H1 (cell line): ENCODE results near the gene FAM83G. TPM values are rescaled to one million over a fixed set of nuclear protein-coding genes. Genes with fewer than 3 reads are reported as not detected.

ENCODE experiments used
- CTCF ChIA-PET: fragments of 300-600 bp; sonication (Branson Sonifier 250); formaldehyde crosslinking; loops from one replicate; lab custom pipeline; 2021; ENCODE audit not compliant: partially characterized antibody; lab: Charles Lee
- POLR2A ChIA-PET: fragments of 300-600 bp; sonication (Branson Sonifier 250); formaldehyde crosslinking; loops from one replicate; lab custom pipeline; 2021; ENCODE audit warnings: inconsistent platforms; ENCODE audit not compliant: partially characterized antibody; lab: Charles Lee
- DNase-seq, 2 experiments: peaks; one replicate each; pipeline versions ENCODE4 v3.0.0 to v3.0.0-alpha.2; 2010 to 2022; ENCODE audit warnings: low spot score in 2 of 2, low read depth in 1 of 2, mixed read lengths in 1 of 2
- FAIRE-seq: peaks from 2 replicates; lab custom pipeline; 2011; peaks lifted over from hg19 to GRCh38; lab: Jason Lieb, UNC
- H2AFZ ChIP-seq: 2 replicates; pipeline ENCODE4 v1.8.1; 2012; ENCODE audit warnings: low read length, inconsistent platforms
- H2AK5ac ChIP-seq: 2 replicates; pipeline ENCODE4 v1.6.1; 2013; ENCODE audit warnings: low read depth, low read length
- H2BK120ac ChIP-seq: replicated peaks from 2 replicates; pipeline ENCODE3; 2013; ENCODE audit warnings: low read depth, low read length, inconsistent platforms
- H2BK12ac ChIP-seq: 2 replicates; pipeline ENCODE4 v1.6.1; 2013; ENCODE audit warnings: low read depth, low read length
- H2BK15ac ChIP-seq: 2 replicates; pipeline ENCODE4 v1.6.1; 2013; ENCODE audit warnings: low read length
- H2BK20ac ChIP-seq: 2 replicates; pipeline ENCODE4 v1.6.1; 2013; ENCODE audit warnings: low read length
- H2BK5ac ChIP-seq: 2 replicates; pipeline ENCODE4 v1.6.1; 2013; ENCODE audit warnings: low read depth, low read length
- H3K14ac ChIP-seq: 2 replicates; pipeline ENCODE4 v1.6.1; 2013; ENCODE audit warnings: inconsistent platforms; ENCODE audit not compliant: insufficient read length
- H3K18ac ChIP-seq: 2 replicates; pipeline ENCODE4 v1.6.1; 2013; ENCODE audit warnings: low read length; ENCODE audit errors: extremely low read depth
- H3K23ac ChIP-seq: 2 replicates; pipeline ENCODE4 v1.6.1; 2013; ENCODE audit warnings: inconsistent platforms; ENCODE audit not compliant: insufficient read length
- H3K23me2 ChIP-seq: 2 replicates; pipeline ENCODE4 v1.6.1; 2013; ENCODE audit warnings: low read depth, low read length
- H3K27ac ChIP-seq: 2 replicates; pipeline ENCODE4 v1.6.1; 2011; ENCODE audit warnings: low read depth, low read length, inconsistent platforms
- H3K27me3 ChIP-seq, 4 experiments: replicated peaks in 1 of 4; 1 replicate in 1 of 4; 2 replicates in 3 of 4; pipeline versions ENCODE4 v1.6.1 to v1.8.1; 2011 to 2013; ENCODE audit warnings: low read length in 3 of 4, mild to moderate bottlenecking in 3 of 4, inconsistent platforms in 2 of 4, mixed read lengths in 2 of 4, moderate library complexity in 1 of 4; ENCODE audit not compliant: control insufficient read depth in 3 of 4, insufficient read depth in 3 of 4; ENCODE audit errors: extremely low read depth in 1 of 4
- H3K36me3 ChIP-seq, 4 experiments: 2 replicates each; pipeline versions ENCODE4 v1.6.1 to v1.8.1; 2011 to 2013; ENCODE audit warnings: mild to moderate bottlenecking in 4 of 4, low read length in 3 of 4, moderate library complexity in 2 of 4, control low read depth in 1 of 4, inconsistent platforms in 1 of 4; ENCODE audit not compliant: insufficient read depth in 4 of 4, control insufficient read depth in 2 of 4
- H3K4ac ChIP-seq: replicated peaks from 2 replicates; pipeline ENCODE3; 2013; ENCODE audit warnings: low read length, low read depth, mixed read lengths, inconsistent platforms; ENCODE audit not compliant: insufficient read length
- H3K4me1 ChIP-seq, 4 experiments: replicated peaks in 1 of 4; 1 replicate in 1 of 4; 2 replicates in 3 of 4; pipeline versions ENCODE4 v1.6.1 to v1.8.1; 2011 to 2013; ENCODE audit warnings: low read length in 3 of 4, inconsistent platforms in 2 of 4, mixed read lengths in 1 of 4; ENCODE audit not compliant: insufficient read depth in 4 of 4, control insufficient read depth in 3 of 4
- H3K4me2 ChIP-seq, 2 experiments: 2 replicates each; pipeline versions ENCODE4 v1.6.1 to v1.8.1; 2011 to 2013; ENCODE audit warnings: low read depth in 2 of 2, low read length in 2 of 2, control low read depth in 1 of 2, inconsistent platforms in 1 of 2, mild to moderate bottlenecking in 1 of 2; ENCODE audit not compliant: insufficient read depth in 1 of 2
- H3K4me3 ChIP-seq, 4 experiments: fragments of 200-600, 300-600 bp in 1 of 4; sonication (generic), shearing (Covaris generic), sonication (Bioruptor Twin) in 1 of 4; 2 replicates each; pipeline versions ENCODE4 v1.5.1 to v1.8.1; 2011 to 2016; ENCODE audit warnings: low read length in 4 of 4, low read depth in 3 of 4, control low read depth in 2 of 4, inconsistent platforms in 2 of 4, mild to moderate bottlenecking in 2 of 4, mixed read lengths in 1 of 4, moderate library complexity in 1 of 4; ENCODE audit not compliant: insufficient read depth in 2 of 4; ENCODE audit errors: extremely low read depth in 1 of 4
- H3K56ac ChIP-seq: replicated peaks from 2 replicates; pipeline ENCODE3; 2013; ENCODE audit warnings: low read depth, mild to moderate bottlenecking, mixed read lengths, low read length, inconsistent platforms; ENCODE audit not compliant: insufficient read length
- H3K79me1 ChIP-seq: 2 replicates; pipeline ENCODE4 v1.6.1; 2013; ENCODE audit warnings: low read depth, low read length, control low read depth
- H3K79me2 ChIP-seq, 2 experiments: 2 replicates each; pipeline versions ENCODE4 v1.6.1 to v1.8.1; 2012 to 2013; ENCODE audit warnings: low read length in 2 of 2, mild to moderate bottlenecking in 2 of 2, inconsistent platforms in 1 of 2; ENCODE audit not compliant: insufficient read depth in 2 of 2, control insufficient read depth in 1 of 2
- H3K9ac ChIP-seq, 4 experiments: replicated peaks in 1 of 4; 1 replicate in 1 of 4; 2 replicates in 3 of 4; pipeline versions ENCODE4 v1.6.1 to v1.8.1; 2011 to 2013; ENCODE audit warnings: low read depth in 3 of 4, low read length in 3 of 4, control low read depth in 2 of 4, mild to moderate bottlenecking in 2 of 4, moderate library complexity in 2 of 4, inconsistent platforms in 1 of 4; ENCODE audit errors: extremely low read depth in 1 of 4
- H3K9me3 ChIP-seq, 2 experiments: 2 replicates each; pipeline versions ENCODE4 v1.6.1 to v1.8.1; 2012 to 2013; ENCODE audit warnings: mild to moderate bottlenecking in 2 of 2, moderate library complexity in 2 of 2, control low read depth in 1 of 2, inconsistent platforms in 1 of 2, low read depth in 1 of 2, low read length in 1 of 2, mixed read lengths in 1 of 2; ENCODE audit not compliant: insufficient read depth in 2 of 2
- H4K20me1 ChIP-seq, 2 experiments: replicated peaks in 1 of 2; 2 replicates each; pipeline versions ENCODE3 to v1.8.1; 2011 to 2013; ENCODE audit warnings: inconsistent platforms in 2 of 2, low read length in 2 of 2, mild to moderate bottlenecking in 1 of 2; ENCODE audit not compliant: insufficient read depth in 2 of 2, control insufficient read depth in 1 of 2
- H4K5ac ChIP-seq: 2 replicates; pipeline ENCODE4 v1.6.1; 2013; ENCODE audit warnings: low read length, low read depth, mixed read lengths, inconsistent platforms; ENCODE audit not compliant: insufficient read length
- H4K8ac ChIP-seq: 2 replicates; pipeline ENCODE4 v1.8.0; 2013; ENCODE audit warnings: mild to moderate bottlenecking, moderate library complexity, low read length, inconsistent platforms; ENCODE audit not compliant: insufficient read depth; ENCODE audit errors: extremely low read depth
- H4K91ac ChIP-seq: replicated peaks from 2 replicates; pipeline ENCODE3; 2013; ENCODE audit warnings: low read length, mixed read lengths, inconsistent platforms; ENCODE audit not compliant: insufficient read length
- BACH1 ChIP-seq: IDR thresholded peaks from 2 replicates; pipeline ENCODE4 v1.6.1; 2012; ENCODE audit warnings: low read length, improper control_type of control experiment
- BCL11A ChIP-seq, 2 experiments: IDR thresholded peaks; one replicate each; pipeline ENCODE4 v1.6.1; 2011; ENCODE audit warnings: low read depth in 2 of 2, low read length in 2 of 2, mild to moderate bottlenecking in 2 of 2
- BRCA1 ChIP-seq: IDR thresholded peaks from 2 replicates; pipeline ENCODE4 v1.6.1; 2012; ENCODE audit warnings: low read depth, low read length, improper control_type of control experiment
- EZH2 ChIP-seq: fragments of 200-600 bp; sonication (generic); IDR thresholded peaks from 2 replicates; pipeline ENCODE4 v1.7.1; 2012; ENCODE audit warnings: low read depth, mild to moderate bottlenecking, moderate library complexity, low read length, inconsistent platforms; ENCODE audit not compliant: severe bottlenecking
- GTF2F1 ChIP-seq: IDR thresholded peaks from 2 replicates; pipeline ENCODE4 v1.6.1; 2012; ENCODE audit warnings: low read depth, low read length, improper control_type of control experiment, borderline replicate concordance
- POU5F1 ChIP-seq: IDR thresholded peaks from 2 replicates; pipeline ENCODE4 v1.6.1; 2011; ENCODE audit warnings: low read depth, mild to moderate bottlenecking, low read length, moderate library complexity
- RFX5 ChIP-seq: IDR thresholded peaks from 2 replicates; pipeline ENCODE4 v1.6.1; 2011; ENCODE audit warnings: low read depth, low read length, improper control_type of control experiment, borderline replicate concordance
- SP1 ChIP-seq: IDR thresholded peaks from 2 replicates; pipeline ENCODE4 v1.6.1; 2011; ENCODE audit warnings: low read depth, low read length
- SP4 ChIP-seq: IDR thresholded peaks from 2 replicates; pipeline ENCODE4 v1.6.1; 2012; ENCODE audit warnings: low read length, inconsistent platforms
- TAF1 ChIP-seq: IDR thresholded peaks from 2 replicates; pipeline ENCODE4 v1.6.1; 2011; ENCODE audit warnings: mild to moderate bottlenecking, low read depth, low read length
- YY1 ChIP-seq: IDR thresholded peaks from 2 replicates; pipeline ENCODE4 v1.6.1; 2011; ENCODE audit warnings: low read depth, mild to moderate bottlenecking, low read length
- WGBS, 2 experiments: shearing (Covaris generic) in 1 of 2; methylation state at CpG; one replicate each; pipeline versions ENCODE4 v1.1.6 to v1.1.7; 2013 to 2015; ENCODE audit warnings: low lambda C conversion rate in 2 of 2, mixed read lengths in 2 of 2, inconsistent platforms in 1 of 2, low coverage in 1 of 2, missing lambda C conversion rate in 1 of 2; ENCODE audit not compliant: insufficient replicate concordance in 2 of 2, insufficient coverage in 1 of 2, insufficient read length in 1 of 2; ENCODE audit errors: extremely low coverage in 1 of 2, missing lambda C conversion rate in 1 of 2; 5-methylcytosine and 5-hydroxymethylcytosine counted together
- polyA plus RNA-seq, 7 experiments: library from polyadenylated mRNA; depleted of rRNA in 3 of 7; stranded (reverse) in 5 of 7; unstranded in 2 of 7; fragments of >200 nt in 5 of 7; fragments of 200-250 nt in 2 of 7; gene quantifications; 1 replicate in 5 of 7; 2 replicates in 1 of 7; 4 replicates in 1 of 7; pipeline versions ENCODE4 v1.2.1 to v1.2.3, GENCODE V29; 2011 to 2013; ENCODE audit warnings: missing spikeins in 2 of 7, mixed read lengths in 2 of 7
- total RNA-seq: library from RNA; stranded (reverse); fragmentation: NEBNext Ultra II Directional; extraction: Animal tissue kit (Norgen Biotek cat#: 25700); gene quantifications from 2 replicates; pipeline ENCODE4 v1.2.1, GENCODE V29; 2021
- TF ChIP-seq, protein P1 (sequence below): IDR thresholded peaks from 2 replicates; pipeline ENCODE4 v1.6.1; 2012; ENCODE audit warnings: low read length, inconsistent platforms

FAM83G gene
- total and polyA plus RNA-seq, 2 of the 8 experiments (the other 6 are each of a cell fraction or from before 2014, with no cell fraction given), result 15.4 to 29.0 TPM

DNA sequence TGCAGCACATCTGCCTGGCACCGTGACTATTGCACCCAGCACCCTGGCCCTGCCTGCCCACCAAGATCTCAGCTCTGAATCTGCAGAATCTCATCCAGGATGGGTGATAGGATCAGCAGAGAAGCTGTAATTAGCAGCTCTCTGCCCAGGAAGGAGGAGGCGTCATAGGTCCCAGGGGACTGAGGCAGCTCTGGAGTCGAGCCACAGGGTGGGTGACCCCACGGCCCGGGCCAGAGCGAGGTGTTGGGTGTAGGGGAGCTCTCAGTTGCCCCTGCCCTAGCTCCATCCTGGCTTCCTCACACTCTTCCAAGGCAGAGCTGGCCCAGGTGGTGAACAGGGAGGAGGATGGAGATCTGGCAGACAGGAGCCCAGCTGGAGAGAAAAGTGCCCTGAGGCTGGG, 18.2 kb upstream of the FAM83G start:
- Histone ChIP-seq H3K79me2 (no peaks in the 10 kb centered on the region), H3K4me2 (no peak overlapping the region), H2AFZ (no peak overlapping the region), H2AK5ac (no peak overlapping the region), H2BK20ac (no peak overlapping the region), H3K79me1 (no peaks in the 10 kb centered on the region), H2BK5ac (no peak overlapping the region), H3K14ac (no peak overlapping the region), H4K91ac (no peak overlapping the region), H3K4me3 (no peak overlapping the region), H3K27me3 (no peaks in the 10 kb centered on the region; a peak in 1 of 7 replicates), H3K9ac (no peak overlapping the region), H3K23me2 (no peaks in the 10 kb centered on the region), H4K20me1 (no peaks in the 10 kb centered on the region), H2BK12ac (no peak overlapping the region), H3K18ac (no peak overlapping the region), H3K4me1 (peaks cover 0 to 3% (median 0%) of the 10 kb centered on the region in 4 experiments; a peak in 1 of 7 replicates), H3K36me3 (no peaks in the 10 kb centered on the region), H3K27ac (no peak overlapping the region), H4K5ac (no peak overlapping the region), H3K56ac (no peak overlapping the region), H3K9me3 (no peaks in the 10 kb centered on the region), H3K4ac (no peak overlapping the region), H4K8ac (no peak overlapping the region), H2BK120ac (no peak overlapping the region), H2BK15ac (no peak overlapping the region), H3K23ac (no peak overlapping the region)
- CTCF ChIA-PET, result interaction anchor here (0.9 to 5.1 kb wide), 7 partner anchors 9 to 63 kb away, joined by 3 to 49 read pairs (median 4); no protein-coding TSS in a partner anchor
- 91% methylated on average over 6 of the region's 6 CpGs; no CpG with 5 or more reads in 1 of the 2 experiments for WGBS, 2 experiments
- FAIRE-seq (no peak), DNase-seq (no peak)
- POLR2A ChIA-PET, result interaction anchor here (0.8 to 1.3 kb wide), 2 partner anchors 19 to 25 kb away, joined by 3 read pairs; no protein-coding TSS in a partner anchor
- no peak for TF ChIP-seq TAF1
- TF ChIP-seq BCL11A (IDR thresholded peaks at IDR 0.05; ENCODE audit: low read depth in 2 of 2, low read length in 2 of 2), result no peak
- TF ChIP-seq GTF2F1, result no peak
- no peak for TF ChIP-seq RFX5
- no peak for TF ChIP-seq BRCA1
- TF ChIP-seq EZH2, result no peak
- TF ChIP-seq SP4, result no peak
- TF ChIP-seq POU5F1, result no peak
- TF ChIP-seq, protein P1, sequence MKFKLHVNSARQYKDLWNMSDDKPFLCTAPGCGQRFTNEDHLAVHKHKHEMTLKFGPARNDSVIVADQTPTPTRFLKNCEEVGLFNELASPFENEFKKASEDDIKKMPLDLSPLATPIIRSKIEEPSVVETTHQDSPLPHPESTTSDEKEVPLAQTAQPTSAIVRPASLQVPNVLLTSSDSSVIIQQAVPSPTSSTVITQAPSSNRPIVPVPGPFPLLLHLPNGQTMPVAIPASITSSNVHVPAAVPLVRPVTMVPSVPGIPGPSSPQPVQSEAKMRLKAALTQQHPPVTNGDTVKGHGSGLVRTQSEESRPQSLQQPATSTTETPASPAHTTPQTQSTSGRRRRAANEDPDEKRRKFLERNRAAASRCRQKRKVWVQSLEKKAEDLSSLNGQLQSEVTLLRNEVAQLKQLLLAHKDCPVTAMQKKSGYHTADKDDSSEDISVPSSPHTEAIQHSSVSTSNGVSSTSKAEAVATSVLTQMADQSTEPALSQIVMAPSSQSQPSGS, result no peak
- TF ChIP-seq SP1, result no peak
- TF ChIP-seq BACH1, result no peak
- no peak for TF ChIP-seq YY1
